Measurements from ENCODE around the gene NES.

- no peak for TF ChIP-seq ARNT (IDR thresholded peaks at IDR 0.05)
- TF ChIP-seq L3MBTL2 (conservative IDR thresholded peaks at IDR 0.05), result no peak
- TF ChIP-seq LEF1 (IDR thresholded peaks at IDR 0.05; ENCODE audit: borderline replicate concordance), result no peak
- no peak for TF ChIP-seq NFRKB (IDR thresholded peaks at IDR 0.05)
- TF ChIP-seq ELF4 (IDR thresholded peaks at IDR 0.05), result no peak
- TF ChIP-seq SP1 (IDR thresholded peaks at IDR 0.05), result no peak
- TF ChIP-seq SUZ12 (IDR thresholded peaks at IDR 0.05), result no peak
- no peak for TF ChIP-seq FOXA1 (IDR thresholded peaks at IDR 0.05)
- TF ChIP-seq BHLHE40 (IDR thresholded peaks at IDR 0.05; ENCODE audit: borderline replicate concordance), result no peak
Measured at GRCh38 chr1:156648951-156649350, 28.3 kb downstream of the NES start.

Measured in HEK293T (cell line).